Measurements from ENCODE around the gene DNM1. TPM values are rescaled to one million over a fixed set of nuclear protein-coding genes. Genes with fewer than 3 reads are reported as not detected.

Gene DNM1
- total RNA-seq, 1 experiment from 2014 or later, result 3.9 TPM

GRCh38 chr9:128208946-128209669 is 5.9 kb downstream of the DNM1 start:
- Mint-ChIP-seq H3K9me3 (ENCODE audit: unreplicated experiment) (no peaks in the 10 kb centered on the region), H3K4me3 (ENCODE audit: unreplicated experiment) (no peak overlapping the region), H3K27me3 (ENCODE audit: insufficient read depth, unreplicated experiment) (peaks cover 5% of the 10 kb centered on the region), H3K27ac (ENCODE audit: unreplicated experiment) (no peak overlapping the region), H3K36me3 (ENCODE audit: insufficient read depth, unreplicated experiment) (peaks cover 5% of the 10 kb centered on the region), H3K4me1 (ENCODE audit: low read depth, unreplicated experiment) (peaks cover 8% of the 10 kb centered on the region)
- ChIA-PET POLR2A (no interaction called here), CTCF (no interaction called here)
- intact Hi-C loops (cut with micrococcal nuclease; ENCODE audit: unreplicated experiment), result no loop called here
- H3K36me3 ChIP-seq (ENCODE audit: control insufficient read depth, insufficient read depth, low read length), result no peaks in the 10 kb centered on the region
- H3K4me3 ChIP-seq (ENCODE audit: low read depth, low read length), result no peak overlapping the region
- H3K4me1 ChIP-seq, result peaks cover 7% of the 10 kb centered on the region
- H3K27me3 ChIP-seq (replicated peaks; ENCODE audit: control insufficient read depth, insufficient read depth, low read length), result no peaks in the 10 kb centered on the region
- peak in 1 of 2 experiments; percentile 24 for DNase-seq
- no peaks in the 10 kb centered on the region for H3K9me3 ChIP-seq
- no peak for TF ChIP-seq CTCF (IDR thresholded peaks at IDR 0.05; ENCODE audit: insufficient read depth in 1 of 2, low read depth in 1 of 2, low read length in 1 of 2, severe bottlenecking in 1 of 2, unreplicated experiment in 1 of 2)
- BruUV-seq (replicated peaks), result no TSS peak

- Mint-ChIP-seq H3K4me3 (ENCODE audit: unreplicated experiment) (no peak overlapping the region), H3K27me3 (ENCODE audit: insufficient read depth, unreplicated experiment) (no peaks in the 10 kb centered on the region), H3K36me3 (ENCODE audit: insufficient read depth, unreplicated experiment) (no peaks in the 10 kb centered on the region), H3K4me1 (ENCODE audit: low read depth, unreplicated experiment) (peaks cover 8% of the 10 kb centered on the region), H3K27ac (ENCODE audit: unreplicated experiment) (no peak overlapping the region), H3K9me3 (ENCODE audit: unreplicated experiment) (no peaks in the 10 kb centered on the region)
- H3K27me3 ChIP-seq (replicated peaks; ENCODE audit: control insufficient read depth, insufficient read depth, low read length), result no peaks in the 10 kb centered on the region
- DNase-seq, result peak in 1 of 2 experiments; percentile 37
- H3K9me3 ChIP-seq, result no peaks in the 10 kb centered on the region
- no TSS peak for BruUV-seq (replicated peaks)
- no peaks in the 10 kb centered on the region for H3K36me3 ChIP-seq (ENCODE audit: control insufficient read depth, insufficient read depth, low read length)
- ChIA-PET POLR2A (no interaction called here), CTCF (interaction anchor here (0.7 kb wide), 1 partner anchor 18 kb away, joined by 3 read pairs; no protein-coding TSS in a partner anchor)
- H3K4me3 ChIP-seq (ENCODE audit: low read depth, low read length), result no peak overlapping the region
- TF ChIP-seq CTCF (IDR thresholded peaks at IDR 0.05; ENCODE audit: insufficient read depth in 1 of 2, low read depth in 1 of 2, low read length in 1 of 2, severe bottlenecking in 1 of 2, unreplicated experiment in 1 of 2), result no peak
- peaks cover 7% of the 10 kb centered on the region for H3K4me1 ChIP-seq
- intact Hi-C loops (cut with micrococcal nuclease; ENCODE audit: unreplicated experiment), result no loop called here
Observed at GRCh38 chr9:128211186-128211980, 8.2 kb downstream of the DNM1 start.

GRCh38 chr9:128211981-128212281 is 8.8 kb downstream of the DNM1 start:
- Histone ChIP-seq H3K27me3 (replicated peaks; ENCODE audit: control insufficient read depth, insufficient read depth, low read length) (no peaks in the 10 kb centered on the region), H3K36me3 (ENCODE audit: control insufficient read depth, insufficient read depth, low read length) (no peaks in the 10 kb centered on the region), H3K4me1 (peaks cover 7% of the 10 kb centered on the region), H3K9me3 (no peaks in the 10 kb centered on the region), H3K4me3 (ENCODE audit: low read depth, low read length) (no peak overlapping the region)
- DNase-seq, result no peak
- TF ChIP-seq CTCF (IDR thresholded peaks at IDR 0.05; ENCODE audit: insufficient read depth in 1 of 2, low read depth in 1 of 2, low read length in 1 of 2, severe bottlenecking in 1 of 2, unreplicated experiment in 1 of 2), result no peak
- Mint-ChIP-seq H3K27me3 (ENCODE audit: insufficient read depth, unreplicated experiment) (no peaks in the 10 kb centered on the region), H3K27ac (ENCODE audit: unreplicated experiment) (no peak overlapping the region), H3K36me3 (ENCODE audit: insufficient read depth, unreplicated experiment) (no peaks in the 10 kb centered on the region), H3K4me3 (ENCODE audit: unreplicated experiment) (no peak overlapping the region), H3K9me3 (ENCODE audit: unreplicated experiment) (no peaks in the 10 kb centered on the region), H3K4me1 (ENCODE audit: low read depth, unreplicated experiment) (peaks cover 8% of the 10 kb centered on the region)
- intact Hi-C loops (cut with micrococcal nuclease; ENCODE audit: unreplicated experiment), result no loop called here
- ChIA-PET POLR2A (no interaction called here), CTCF (no interaction called here)
- no TSS peak for BruUV-seq (replicated peaks)

All from Caco-2 (cell line).